Measurements from ENCODE around the gene CCNJL.

- TF ChIP-seq CTCF (conservative IDR thresholded peaks at IDR 0.05; ENCODE audit: low read length) (no peak), EZH2phosphoT487 (IDR thresholded peaks at IDR 0.05; ENCODE audit: borderline replicate concordance, low read depth, low read length) (no peak)
These were observed 31.1 kb downstream of the CCNJL start for GRCh38 chr5:160281275-160281674.

All from OCI-LY7 (cell line).